ENCODE results near the gene CXCL14. TPM values are rescaled to one million over a fixed set of nuclear protein-coding genes. Genes with fewer than 3 reads are reported as not detected.

The CXCL14 gene
- total RNA-seq (2014; rRNA removed; shearing (Covaris generic)): not detected in 2 replicates

DNA sequence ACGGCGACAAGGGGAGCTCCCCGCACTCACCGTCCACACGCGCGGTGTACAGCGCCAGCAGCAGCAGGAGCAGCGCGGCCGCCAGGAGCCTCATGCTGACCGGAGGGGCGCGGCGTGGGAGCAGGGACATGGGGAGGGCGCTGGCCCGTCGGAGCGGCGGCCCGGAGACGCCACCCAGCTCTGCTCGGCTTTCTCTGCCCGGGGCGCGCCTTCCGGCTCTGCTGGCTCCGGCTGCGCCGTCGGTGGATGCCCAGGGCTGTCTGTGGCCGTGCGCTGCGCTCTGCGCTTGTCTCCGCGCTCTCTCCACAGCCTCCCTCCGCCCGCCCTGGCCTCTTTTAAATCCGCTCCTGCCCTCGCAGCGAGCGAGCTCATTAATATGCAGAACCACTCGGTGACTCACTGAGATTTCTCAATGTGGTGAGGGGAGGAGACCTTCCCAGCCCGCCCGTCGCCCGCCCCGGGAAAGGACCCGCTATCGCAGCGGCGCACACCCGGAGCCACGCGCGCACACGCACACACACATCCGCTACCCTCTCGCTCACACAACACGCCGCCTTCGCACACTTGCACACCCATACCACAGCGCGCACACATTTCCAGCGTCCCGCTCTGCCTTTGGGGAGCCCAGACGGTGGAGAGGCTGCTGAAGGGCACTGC is at the start of gene CXCL14:
Gene CXCL14 (minus strand): TSS at position 307 of the 657 bp plus-strand sequence. CDS start 213 bp downstream, at position 94.
- DNase-seq (ENCODE audit: low spot score): no peak

DNA sequence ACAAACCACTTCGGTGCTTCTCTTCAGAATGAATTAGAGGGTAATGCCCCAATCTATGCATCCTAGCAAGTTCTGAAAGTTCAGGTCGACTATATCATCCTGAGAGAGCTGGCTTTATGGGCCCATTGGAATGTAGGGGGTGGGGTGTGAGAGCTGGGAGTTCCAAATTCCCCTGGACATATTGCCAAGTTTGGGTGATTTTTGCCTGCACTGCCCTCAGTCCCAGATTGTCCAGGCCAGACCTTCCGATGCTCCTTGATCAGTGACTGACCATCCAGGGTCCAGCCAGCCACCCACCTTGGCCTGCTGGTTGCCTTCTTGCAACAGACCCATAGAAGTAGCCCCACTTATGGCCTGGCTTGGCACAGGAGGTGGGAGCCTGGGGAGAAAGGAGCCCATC is 47.8 kb upstream of the CXCL14 start:
- DNase-seq (ENCODE audit: low spot score): no peak

- no peak for DNase-seq (ENCODE audit: low spot score)
These were observed 47.2 kb upstream of the CXCL14 start for GRCh38 chr5:135625961-135626360.

DNA sequence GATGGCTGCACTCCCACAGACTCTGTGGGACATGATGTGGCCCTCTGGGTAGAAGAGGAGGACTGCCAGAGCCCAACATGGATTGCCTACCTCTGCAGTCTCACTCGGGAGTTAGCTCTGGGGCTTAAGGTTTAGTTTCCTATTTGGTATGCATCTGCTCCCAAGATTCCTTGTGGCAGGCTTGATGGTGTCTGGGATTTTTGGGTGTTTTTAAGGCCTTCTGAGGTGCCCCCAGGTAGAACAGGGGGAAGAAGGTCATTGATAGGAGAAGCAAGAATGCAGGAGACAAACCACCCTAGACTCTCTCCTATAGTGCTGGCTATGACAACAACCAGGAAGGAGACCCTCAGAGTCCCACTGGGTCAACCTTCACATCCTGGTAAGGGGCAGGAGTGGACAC is 46.7 kb upstream of the CXCL14 start:
- no peak for DNase-seq (ENCODE audit: low spot score)

- no peak for DNase-seq (ENCODE audit: low spot score)
These were observed 46.3 kb upstream of the CXCL14 start for GRCh38 chr5:135625061-135625460.

DNA sequence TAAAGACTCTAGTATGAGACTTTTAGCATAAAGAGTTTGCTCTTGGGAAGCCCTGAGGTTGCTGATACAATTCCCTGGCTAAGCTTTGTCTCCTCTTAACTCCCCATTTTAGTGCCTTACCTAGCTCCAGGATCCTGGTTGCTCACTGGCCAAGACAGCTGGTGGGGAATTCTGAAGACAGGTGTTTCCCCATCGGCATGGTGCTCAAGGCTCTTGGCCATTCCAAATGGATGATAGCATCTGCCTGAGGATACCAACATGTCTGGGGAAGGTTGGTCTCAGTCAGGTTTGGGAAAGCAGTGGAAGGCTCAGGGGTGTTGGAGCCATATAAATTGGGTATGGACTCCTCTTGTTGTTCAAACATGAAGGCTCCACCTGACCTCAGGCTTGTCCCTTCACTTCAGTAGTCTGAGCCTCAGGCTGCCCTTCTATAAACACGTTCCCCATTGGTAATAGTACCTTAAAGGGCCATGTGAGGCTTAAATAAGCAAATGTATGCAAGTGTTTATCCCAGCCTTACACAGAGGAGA is 44.5 kb upstream of the CXCL14 start:
- DNase-seq (ENCODE audit: low spot score): no peak

GRCh38 chr5:135615581-135616260 is 36.9 kb upstream of the CXCL14 start:
- DNase-seq (ENCODE audit: low spot score): no peak

GRCh38 chr5:135615171-135615570 is 36.4 kb upstream of the CXCL14 start:
- no peak for DNase-seq (ENCODE audit: low spot score)

DNA sequence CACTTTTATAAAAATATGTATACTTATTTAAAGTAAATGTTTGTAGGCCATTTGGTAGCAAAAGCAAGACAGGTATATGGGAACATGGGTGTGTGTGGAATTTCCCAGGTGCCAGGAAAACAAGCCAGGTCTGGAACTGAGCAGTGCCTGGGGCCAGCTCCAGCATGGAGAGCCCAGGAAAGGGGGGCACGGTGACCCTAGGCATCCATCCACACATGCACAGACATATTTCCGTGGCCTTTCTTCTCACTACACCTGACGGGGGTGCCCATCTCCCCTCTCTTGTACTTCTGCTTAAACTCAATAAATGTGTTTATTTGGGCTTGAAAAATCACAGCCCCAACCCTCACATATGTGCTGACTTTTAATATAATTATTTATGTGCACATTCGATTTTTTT is 31.2 kb upstream of the CXCL14 start:
- DNase-seq (ENCODE audit: low spot score): no peak

DNA sequence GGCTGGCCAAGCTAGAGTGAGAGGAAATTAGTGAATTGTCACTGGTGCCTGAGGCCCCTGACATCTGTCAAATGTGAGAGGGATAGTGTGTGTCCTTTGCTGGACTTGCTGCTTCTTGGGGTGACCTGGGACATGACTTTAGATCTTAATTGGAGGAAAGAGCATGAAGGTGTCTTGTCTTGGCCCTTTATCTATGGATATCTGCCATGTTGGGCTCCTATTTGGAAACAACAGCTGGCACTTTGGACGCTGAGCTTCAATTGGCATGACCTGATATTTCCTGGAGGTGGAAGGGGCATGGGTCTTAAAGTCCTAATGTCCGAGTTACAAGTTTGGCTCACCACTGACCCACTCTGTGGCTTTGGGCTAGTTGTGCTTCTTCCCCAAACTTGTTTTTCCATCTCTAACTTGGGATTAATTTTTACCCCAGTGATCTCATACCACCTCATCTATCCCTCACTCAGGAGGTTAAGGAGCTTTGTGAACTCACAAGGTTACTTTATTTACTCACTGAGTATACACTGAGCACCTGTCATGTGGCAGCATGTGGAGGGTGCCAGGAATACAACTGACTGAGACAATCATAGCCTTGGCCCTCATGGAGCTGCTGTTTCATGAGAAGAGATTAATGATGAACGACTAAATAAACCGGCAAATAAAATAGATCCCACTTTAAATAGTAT is 30.1 kb upstream of the CXCL14 start:
- DNase-seq (ENCODE audit: low spot score): no peak

GRCh38 chr5:135608361-135608760 is 29.6 kb upstream of the CXCL14 start:
- no peak for DNase-seq (ENCODE audit: low spot score)

DNA sequence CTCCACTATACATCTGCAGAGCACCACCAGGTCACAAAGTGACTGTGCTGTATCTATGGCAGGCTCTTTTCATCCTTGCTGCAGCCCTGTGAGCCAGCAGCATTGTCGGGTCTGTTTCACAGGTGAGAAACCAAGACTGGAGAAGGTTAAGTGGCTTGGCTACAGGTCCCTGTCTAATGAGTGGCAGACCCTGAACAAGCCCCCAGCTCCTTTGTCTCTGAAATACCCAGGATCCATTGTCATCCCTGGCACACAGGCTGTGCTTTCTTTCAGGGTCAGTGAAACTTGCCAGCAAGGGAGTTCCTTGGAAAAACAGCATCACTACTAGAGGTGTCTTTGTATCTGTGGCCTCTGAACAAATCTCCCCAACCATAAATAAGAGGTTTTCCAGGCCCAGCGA is 27.6 kb upstream of the CXCL14 start:
- no peak for DNase-seq (ENCODE audit: low spot score)

- DNase-seq (ENCODE audit: low spot score): no peak
These were observed 26.4 kb upstream of the CXCL14 start for GRCh38 chr5:135605221-135605620.

GRCh38 chr5:135604056-135604455 is 25.3 kb upstream of the CXCL14 start:
- DNase-seq (ENCODE audit: low spot score): peak; percentile 3

- DNase-seq (ENCODE audit: low spot score): no peak
These were observed 24.3 kb upstream of the CXCL14 start for GRCh38 chr5:135602882-135603721.

DNA sequence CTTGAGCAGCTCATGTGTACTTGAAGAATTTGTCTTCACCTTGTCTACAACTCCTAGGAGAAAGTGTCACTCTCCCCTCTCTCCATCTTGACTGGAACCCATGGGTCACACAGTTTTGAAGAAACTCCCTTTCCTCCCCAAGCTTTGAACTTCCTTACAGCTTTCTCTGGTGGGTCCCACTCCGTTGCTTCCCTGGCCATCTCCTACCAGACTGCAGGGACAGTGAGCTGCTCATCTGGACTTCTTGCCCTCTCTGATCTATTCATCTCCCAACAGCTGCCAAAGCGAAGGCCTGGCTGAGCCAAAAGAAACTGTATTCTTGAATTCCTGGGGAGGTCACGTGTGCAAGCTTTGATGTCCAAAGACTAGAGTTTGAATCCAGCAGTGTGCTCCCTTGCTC is 22.7 kb upstream of the CXCL14 start:
- DNase-seq (ENCODE audit: low spot score): no peak

- no peak for DNase-seq (ENCODE audit: low spot score)
These were observed 22.2 kb upstream of the CXCL14 start for GRCh38 chr5:135600971-135601381.

- no peak for DNase-seq (ENCODE audit: low spot score)
These were observed 21.4 kb upstream of the CXCL14 start for GRCh38 chr5:135600152-135600570.

GRCh38 chr5:135599421-135600151 is 20.8 kb upstream of the CXCL14 start:
- DNase-seq (ENCODE audit: low spot score): no peak

GRCh38 chr5:135598691-135599395 is 20.1 kb upstream of the CXCL14 start:
- no peak for DNase-seq (ENCODE audit: low spot score)
